ENCODE results near the gene HOXB6.

DNA sequence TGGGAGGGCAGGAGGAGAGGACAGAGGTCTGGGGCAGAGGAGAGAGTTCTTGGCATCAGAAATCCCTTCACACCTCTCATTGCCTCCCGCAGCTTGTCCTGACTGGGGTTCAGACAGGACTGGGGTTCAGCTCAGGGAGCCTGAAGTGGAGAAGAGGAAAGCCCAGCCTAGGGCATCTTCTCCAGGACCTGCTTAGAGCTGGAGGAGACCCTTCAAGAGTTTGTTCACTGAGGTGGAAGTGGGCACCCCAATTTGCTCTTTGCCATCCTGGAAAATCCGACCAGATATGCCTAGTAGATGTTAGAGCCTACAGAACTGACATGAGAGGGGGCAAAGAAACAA is 16.7 kb downstream of the HOXB6 start:
- TF ChIP-seq, protein P1, sequence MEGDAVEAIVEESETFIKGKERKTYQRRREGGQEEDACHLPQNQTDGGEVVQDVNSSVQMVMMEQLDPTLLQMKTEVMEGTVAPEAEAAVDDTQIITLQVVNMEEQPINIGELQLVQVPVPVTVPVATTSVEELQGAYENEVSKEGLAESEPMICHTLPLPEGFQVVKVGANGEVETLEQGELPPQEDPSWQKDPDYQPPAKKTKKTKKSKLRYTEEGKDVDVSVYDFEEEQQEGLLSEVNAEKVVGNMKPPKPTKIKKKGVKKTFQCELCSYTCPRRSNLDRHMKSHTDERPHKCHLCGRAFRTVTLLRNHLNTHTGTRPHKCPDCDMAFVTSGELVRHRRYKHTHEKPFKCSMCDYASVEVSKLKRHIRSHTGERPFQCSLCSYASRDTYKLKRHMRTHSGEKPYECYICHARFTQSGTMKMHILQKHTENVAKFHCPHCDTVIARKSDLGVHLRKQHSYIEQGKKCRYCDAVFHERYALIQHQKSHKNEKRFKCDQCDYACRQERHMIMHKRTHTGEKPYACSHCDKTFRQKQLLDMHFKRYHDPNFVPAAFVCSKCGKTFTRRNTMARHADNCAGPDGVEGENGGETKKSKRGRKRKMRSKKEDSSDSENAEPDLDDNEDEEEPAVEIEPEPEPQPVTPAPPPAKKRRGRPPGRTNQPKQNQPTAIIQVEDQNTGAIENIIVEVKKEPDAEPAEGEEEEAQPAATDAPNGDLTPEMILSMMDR (IDR thresholded peaks at IDR 0.05), result no peak
- TF ChIP-seq POLR2A (IDR thresholded peaks at IDR 0.05), result no peak

All from uterus (tissue), 2 donors.